GM21390 (cell line): ENCODE data around the gene BRINP1.

Experiments used
- ATAC-seq: cut with Tn5 transposase; IDR thresholded peaks from one replicate; pipeline ENCODE4 v1.9.1; 2021; ENCODE audit not compliant: unreplicated experiment

BRINP1 gene

GRCh38 chr9:119154527-119154926, 214.7 kb downstream of the BRINP1 start:
- ATAC-seq, result no peak

DNA sequence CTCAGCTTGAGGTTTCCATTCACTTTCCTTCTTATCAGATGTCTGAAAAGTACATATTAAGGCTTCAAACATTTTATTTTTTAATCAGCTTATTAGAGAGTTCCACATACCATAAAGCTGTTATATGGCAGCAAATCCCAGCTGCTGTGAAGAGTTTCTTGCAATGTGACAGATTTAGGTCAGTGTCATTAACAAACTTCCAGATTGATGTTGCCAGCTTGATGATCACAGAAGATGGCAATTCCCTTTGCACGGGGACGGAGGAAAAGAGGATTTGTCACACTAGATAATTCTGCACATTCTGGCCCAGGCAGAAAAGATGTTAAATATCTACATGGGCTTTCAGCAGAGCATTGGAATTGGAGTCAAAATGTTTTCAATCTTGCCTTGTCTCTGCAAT, 215.8 kb downstream of the BRINP1 start:
- ATAC-seq, result no peak

GRCh38 chr9:119148855-119149254, 220.4 kb downstream of the BRINP1 start:
- no peak for ATAC-seq

GRCh38 chr9:119137479-119137878, 231.8 kb downstream of the BRINP1 start:
- ATAC-seq, result no peak

DNA sequence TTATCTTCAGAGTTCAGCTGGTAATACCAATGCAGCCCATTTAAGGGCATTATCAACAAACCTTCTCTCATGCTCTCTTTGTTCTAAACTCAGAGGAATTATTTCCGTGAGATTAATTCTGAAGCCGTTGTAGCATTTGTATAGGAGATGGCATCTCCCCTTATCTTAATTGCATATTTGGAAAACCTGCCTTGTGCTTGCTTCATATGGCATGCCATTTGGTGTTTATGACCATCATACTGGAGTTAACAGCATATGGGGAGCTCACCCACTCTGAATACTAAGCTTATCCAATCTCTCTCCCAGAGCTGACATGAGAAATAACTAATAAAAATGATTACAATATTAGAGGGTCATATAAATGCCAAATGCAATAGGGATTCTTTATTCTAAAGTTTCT, 243.2 kb downstream of the BRINP1 start:
- no peak for ATAC-seq

- no peak for ATAC-seq
Observed at GRCh38 chr9:119121899-119122298, 247.3 kb downstream of the BRINP1 start.

GRCh38 chr9:119117409-119117808, 251.8 kb downstream of the BRINP1 start:
- ATAC-seq, result no peak
